Melanocyte of skin (primary cell): ENCODE measurements around the gene UBE2B. TPM values are rescaled to one million over a fixed set of nuclear protein-coding genes. Genes with fewer than 3 reads are reported as not detected.

Source experiments
- total RNA-seq, 2 donors: library from RNA; depleted of rRNA; stranded (reverse); fragments of >200 nt; gene quantifications; 2 replicates each; pipeline ENCODE4 v1.2.3, GENCODE V29; 2012

The UBE2B gene
- total RNA-seq = 10 to 100 TPM; 20.0 to 26.6 TPM

DNA sequence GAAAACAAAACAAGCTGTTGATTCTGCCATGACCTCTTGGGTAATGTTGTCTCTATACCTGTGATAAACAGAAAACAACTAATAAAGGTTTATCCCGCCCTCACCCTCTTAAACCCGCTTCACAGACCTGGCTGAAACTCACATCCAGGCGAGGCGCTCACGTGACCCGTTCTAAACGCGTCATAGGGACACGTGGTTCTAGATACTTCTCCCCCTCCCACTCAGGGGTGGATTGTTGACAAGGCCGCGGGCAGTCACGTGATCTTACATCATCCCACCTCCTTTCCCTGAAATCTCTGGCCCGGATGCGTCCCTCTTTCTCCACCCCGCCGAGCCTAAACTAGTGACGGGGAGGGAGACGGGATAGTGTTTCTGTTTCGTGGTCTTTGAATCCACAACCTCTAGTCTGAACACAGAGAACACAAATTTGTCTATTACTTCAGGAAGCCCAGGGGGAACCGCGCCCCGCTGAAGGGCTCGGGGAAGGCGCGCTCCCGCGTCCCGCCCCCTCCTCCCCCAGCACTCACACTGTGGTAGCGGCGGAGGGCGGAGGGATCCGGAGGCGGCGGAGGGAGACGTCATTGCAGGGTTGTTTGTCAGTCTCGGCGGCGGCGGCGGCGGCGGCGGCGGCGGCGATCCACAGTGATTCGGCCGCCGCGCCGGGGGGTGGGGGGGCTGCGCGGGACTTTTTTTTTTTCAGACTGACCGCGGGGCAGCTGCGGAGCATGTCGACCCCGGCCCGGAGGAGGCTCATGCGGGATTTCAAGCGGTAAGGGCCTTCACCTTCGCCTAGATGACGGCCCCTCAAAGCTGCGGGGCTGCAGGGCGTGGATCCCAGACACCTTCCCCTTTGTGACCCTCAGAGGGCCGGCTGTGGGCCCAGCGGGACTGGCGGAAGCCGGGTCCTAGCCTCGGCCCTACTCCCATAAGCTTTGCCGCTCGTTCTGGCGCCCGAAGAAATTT, at the start of gene UBE2B:
TSS of gene UBE2B (plus strand) at position 699 of the 963 bp plus-strand sequence. CDS start at position 726, 27 bp downstream.

GRCh38 chr5:134411546-134412266, 40.3 kb downstream of the UBE2B start, which contains the start of gene CDKN2AIPNL:
CDKN2AIPNL (minus strand) TSS chr5:134411881; CDS start chr5:134411854, 27 bp downstream.

Other genes starting within 250 kb of the UBE2B start
- gene SKP1, start 194.6 kb upstream of the UBE2B start, total RNA-seq = 100 to 1,000 TPM; 162 to 170 TPM
- 10 to 100 TPM; 66.9 to 78.1 TPM for gene PPP2CA, start 145.5 kb upstream of the UBE2B start, total RNA-seq
- gene CDKL3, start 4.4 kb upstream of the UBE2B start, total RNA-seq = under 1 TPM; 0.34 to 0.67 TPM
- 10 to 100 TPM; 32.7 to 42.3 TPM for gene CDKN2AIPNL, start 40.3 kb downstream of the UBE2B start, total RNA-seq
- 10 to 100 TPM; 54.3 to 59.2 TPM for gene JADE2, start 154.1 kb downstream of the UBE2B start, total RNA-seq